WTC11 (cell line): ENCODE results near the gene NRXN3.

Experiments used
- ATF3 ChIP-seq: sonication (generic); formaldehyde crosslinking; conservative IDR thresholded peaks from 2 replicates; pipeline ENCODE4 v1.8.1; 2022; ENCODE audit warnings: mild to moderate bottlenecking, missing genetic modification reagents
- CREB1 ChIP-seq: sonication (generic); formaldehyde crosslinking; IDR thresholded peaks from 2 replicates; pipeline ENCODE4 v1.8.0; 2023; ENCODE audit warnings: mild to moderate bottlenecking, missing genetic modification reagents
- CTCF ChIP-seq: fragments of 200-600 bp; IDR thresholded peaks from 2 replicates; pipeline ENCODE4 v1.8.0; 2022; ENCODE audit warnings: antibody characterized with exemption
- ETV6 ChIP-seq: sonication (generic); formaldehyde crosslinking; IDR thresholded peaks from 2 replicates; pipeline ENCODE4 v1.8.1; 2022; ENCODE audit warnings: mild to moderate bottlenecking, missing genetic modification reagents
- MLX ChIP-seq: sonication (generic); formaldehyde crosslinking; IDR thresholded peaks from 2 replicates; pipeline ENCODE4 v1.8.1; 2023; ENCODE audit warnings: mild to moderate bottlenecking, missing genetic modification reagents, moderate library complexity
- SMAD3 ChIP-seq: sonication (generic); formaldehyde crosslinking; IDR thresholded peaks from 2 replicates; pipeline ENCODE4 v1.8.0; 2022; ENCODE audit warnings: missing genetic modification reagents, mild to moderate bottlenecking, borderline replicate concordance
- SMAD4 ChIP-seq: sonication (generic); formaldehyde crosslinking; IDR thresholded peaks from 2 replicates; pipeline ENCODE4 v1.8.0; 2022; ENCODE audit warnings: mild to moderate bottlenecking, missing genetic modification reagents
- TEAD1 ChIP-seq: sonication (generic); formaldehyde crosslinking; IDR thresholded peaks from 2 replicates; pipeline ENCODE4 v1.8.0; 2022; ENCODE audit warnings: mild to moderate bottlenecking, missing genetic modification reagents
- TEAD4 ChIP-seq: sonication (generic); formaldehyde crosslinking; IDR thresholded peaks from 2 replicates; pipeline ENCODE4 v1.8.0; 2022; ENCODE audit warnings: mild to moderate bottlenecking, missing genetic modification reagents
- ZNF121 ChIP-seq: sonication (generic); formaldehyde crosslinking; IDR thresholded peaks from 2 replicates; pipeline ENCODE4 v1.8.0; 2023; ENCODE audit warnings: missing genetic modification reagents
- ZNF232 ChIP-seq: sonication (generic); formaldehyde crosslinking; IDR thresholded peaks from 2 replicates; pipeline ENCODE4 v1.8.0; 2022; ENCODE audit warnings: mild to moderate bottlenecking, missing genetic modification reagents
- TF ChIP-seq, protein P1 (sequence below): sonication (generic); formaldehyde crosslinking; IDR thresholded peaks from 2 replicates; pipeline ENCODE4 v1.8.0; 2022; ENCODE audit warnings: missing genetic modification reagents
- TF ChIP-seq, protein P2 (sequence below): sonication (generic); formaldehyde crosslinking; IDR thresholded peaks from 2 replicates; pipeline ENCODE4 v1.8.1; 2023; ENCODE audit warnings: mild to moderate bottlenecking, moderate library complexity, missing genetic modification reagents

GRCh38 chr14:79822034-79822433, 1651.9 kb downstream of the NRXN3 start:
- TF ChIP-seq, protein P1, sequence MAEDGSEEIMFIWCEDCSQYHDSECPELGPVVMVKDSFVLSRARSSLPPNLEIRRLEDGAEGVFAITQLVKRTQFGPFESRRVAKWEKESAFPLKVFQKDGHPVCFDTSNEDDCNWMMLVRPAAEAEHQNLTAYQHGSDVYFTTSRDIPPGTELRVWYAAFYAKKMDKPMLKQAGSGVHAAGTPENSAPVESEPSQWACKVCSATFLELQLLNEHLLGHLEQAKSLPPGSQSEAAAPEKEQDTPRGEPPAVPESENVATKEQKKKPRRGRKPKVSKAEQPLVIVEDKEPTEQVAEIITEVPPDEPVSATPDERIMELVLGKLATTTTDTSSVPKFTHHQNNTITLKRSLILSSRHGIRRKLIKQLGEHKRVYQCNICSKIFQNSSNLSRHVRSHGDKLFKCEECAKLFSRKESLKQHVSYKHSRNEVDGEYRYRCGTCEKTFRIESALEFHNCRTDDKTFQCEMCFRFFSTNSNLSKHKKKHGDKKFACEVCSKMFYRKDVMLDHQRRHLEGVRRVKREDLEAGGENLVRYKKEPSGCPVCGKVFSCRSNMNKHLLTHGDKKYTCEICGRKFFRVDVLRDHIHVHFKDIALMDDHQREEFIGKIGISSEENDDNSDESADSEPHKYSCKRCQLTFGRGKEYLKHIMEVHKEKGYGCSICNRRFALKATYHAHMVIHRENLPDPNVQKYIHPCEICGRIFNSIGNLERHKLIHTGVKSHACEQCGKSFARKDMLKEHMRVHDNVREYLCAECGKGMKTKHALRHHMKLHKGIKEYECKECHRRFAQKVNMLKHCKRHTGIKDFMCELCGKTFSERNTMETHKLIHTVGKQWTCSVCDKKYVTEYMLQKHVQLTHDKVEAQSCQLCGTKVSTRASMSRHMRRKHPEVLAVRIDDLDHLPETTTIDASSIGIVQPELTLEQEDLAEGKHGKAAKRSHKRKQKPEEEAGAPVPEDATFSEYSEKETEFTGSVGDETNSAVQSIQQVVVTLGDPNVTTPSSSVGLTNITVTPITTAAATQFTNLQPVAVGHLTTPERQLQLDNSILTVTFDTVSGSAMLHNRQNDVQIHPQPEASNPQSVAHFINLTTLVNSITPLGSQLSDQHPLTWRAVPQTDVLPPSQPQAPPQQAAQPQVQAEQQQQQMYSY (CRISPR knock-in tag), result no peak
- TF ChIP-seq TEAD4 (no peak), ZNF121 (CRISPR knock-in tag) (no peak), CTCF (no peak), TEAD1 (CRISPR knock-in tag) (no peak), ETV6 (CRISPR knock-in tag) (no peak), ZNF232 (no peak), CREB1 (CRISPR knock-in tag) (no peak), SMAD4 (no peak), MLX (CRISPR knock-in tag) (no peak), SMAD3 (no peak), ATF3 (CRISPR knock-in tag) (no peak)
- TF ChIP-seq, protein P2, sequence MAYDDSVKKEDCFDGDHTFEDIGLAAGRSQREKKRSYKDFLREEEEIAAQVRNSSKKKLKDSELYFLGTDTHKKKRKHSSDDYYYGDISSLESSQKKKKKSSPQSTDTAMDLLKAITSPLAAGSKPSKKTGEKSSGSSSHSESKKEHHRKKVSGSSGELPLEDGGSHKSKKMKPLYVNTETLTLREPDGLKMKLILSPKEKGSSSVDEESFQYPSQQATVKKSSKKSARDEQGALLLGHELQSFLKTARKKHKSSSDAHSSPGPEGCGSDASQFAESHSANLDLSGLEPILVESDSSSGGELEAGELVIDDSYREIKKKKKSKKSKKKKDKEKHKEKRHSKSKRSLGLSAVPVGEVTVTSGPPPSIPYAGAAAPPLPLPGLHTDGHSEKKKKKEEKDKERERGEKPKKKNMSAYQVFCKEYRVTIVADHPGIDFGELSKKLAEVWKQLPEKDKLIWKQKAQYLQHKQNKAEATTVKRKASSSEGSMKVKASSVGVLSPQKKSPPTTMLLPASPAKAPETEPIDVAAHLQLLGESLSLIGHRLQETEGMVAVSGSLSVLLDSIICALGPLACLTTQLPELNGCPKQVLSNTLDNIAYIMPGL (CRISPR knock-in tag), result no peak
